Spleen (tissue), 7 donors: ENCODE measurements around the gene CCDC73.

ENCODE experiments used
- CTCF ChIP-seq, 11 experiments: fragments of 200-600 bp in 7 of 11; fragments of 450-650 bp in 4 of 11; sonication (generic) in 4 of 11; IDR thresholded peaks in 8 of 11; conservative IDR thresholded peaks in 3 of 11; 1 replicate in 7 of 11; 2 replicates in 4 of 11; pipeline versions ENCODE4 v1.4.0 to v1.8.0; 2016 to 2021; ENCODE audit warnings: antibody characterized with exemption in 11 of 11, inconsistent platforms in 4 of 11, mild to moderate bottlenecking in 1 of 11
- POLR2A ChIP-seq, 3 donors: fragments of 450-650 bp; IDR thresholded peaks; one replicate each; pipeline ENCODE4 v1.5.1; 2017; ENCODE audit warnings: antibody characterized with exemption in 3 of 3, mild to moderate bottlenecking in 1 of 3
- POLR2AphosphoS5 ChIP-seq, 3 donors: sonication (generic); formaldehyde crosslinking; IDR thresholded peaks; one replicate each; pipeline ENCODE4 v1.5.1; 2017; ENCODE audit warnings: antibody characterized with exemption in 3 of 3
- donor health status: DM: no; HTN: no; CAD: no; lungs with moderate emphysema.
- donor health status: DM: no; HTN: no; CAD: no.
- donor health status: DM: no; HTN: no; CAD: no.

- no peak for TF ChIP-seq POLR2A (IDR thresholded peaks at IDR 0.05)
- no peak for TF ChIP-seq CTCF (IDR thresholded peaks at IDR 0.05 in 8 of 11, conservative IDR thresholded peaks at IDR 0.05 in 3 of 11)
- no peak for TF ChIP-seq POLR2AphosphoS5 (IDR thresholded peaks at IDR 0.05)
These were observed 135.6 kb downstream of the CCDC73 start for GRCh38 chr11:32658639-32659406.
